GM20000 (cell line): ENCODE measurements around the gene SCUBE1.

Experiments
- DNase-seq: peaks from one replicate; pipeline ENCODE4 v3.0.0; 2012; ENCODE audit warnings: low spot score
- TF ChIP-seq, protein P1 (sequence below): IDR thresholded peaks from 2 replicates; pipeline ENCODE4 v1.5.1; 2012; ENCODE audit warnings: mild to moderate bottlenecking, control low read depth; ENCODE audit errors: extremely low read depth, missing control alignments

The SCUBE1 gene

DNA sequence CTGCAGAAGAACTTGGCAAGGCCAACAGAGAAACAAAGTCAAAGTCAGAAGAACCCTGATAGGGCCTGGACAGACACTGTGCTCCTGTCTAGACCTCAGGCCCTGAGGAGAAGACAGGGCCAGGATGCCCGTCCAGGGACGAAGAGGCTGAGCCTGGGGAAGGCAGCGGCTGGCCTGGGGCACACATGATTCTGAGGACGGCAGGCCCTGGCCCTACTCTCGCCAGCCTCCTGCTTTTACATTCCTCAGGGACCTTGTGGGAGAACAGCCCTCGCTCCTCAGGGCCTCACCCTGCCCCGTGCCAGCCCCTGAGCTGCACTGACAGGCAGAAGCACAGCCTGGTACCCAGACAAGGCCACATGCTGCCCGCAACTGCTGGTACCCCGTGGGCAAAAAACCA lies 112.6 kb downstream of the SCUBE1 start:
- TF ChIP-seq, protein P1, sequence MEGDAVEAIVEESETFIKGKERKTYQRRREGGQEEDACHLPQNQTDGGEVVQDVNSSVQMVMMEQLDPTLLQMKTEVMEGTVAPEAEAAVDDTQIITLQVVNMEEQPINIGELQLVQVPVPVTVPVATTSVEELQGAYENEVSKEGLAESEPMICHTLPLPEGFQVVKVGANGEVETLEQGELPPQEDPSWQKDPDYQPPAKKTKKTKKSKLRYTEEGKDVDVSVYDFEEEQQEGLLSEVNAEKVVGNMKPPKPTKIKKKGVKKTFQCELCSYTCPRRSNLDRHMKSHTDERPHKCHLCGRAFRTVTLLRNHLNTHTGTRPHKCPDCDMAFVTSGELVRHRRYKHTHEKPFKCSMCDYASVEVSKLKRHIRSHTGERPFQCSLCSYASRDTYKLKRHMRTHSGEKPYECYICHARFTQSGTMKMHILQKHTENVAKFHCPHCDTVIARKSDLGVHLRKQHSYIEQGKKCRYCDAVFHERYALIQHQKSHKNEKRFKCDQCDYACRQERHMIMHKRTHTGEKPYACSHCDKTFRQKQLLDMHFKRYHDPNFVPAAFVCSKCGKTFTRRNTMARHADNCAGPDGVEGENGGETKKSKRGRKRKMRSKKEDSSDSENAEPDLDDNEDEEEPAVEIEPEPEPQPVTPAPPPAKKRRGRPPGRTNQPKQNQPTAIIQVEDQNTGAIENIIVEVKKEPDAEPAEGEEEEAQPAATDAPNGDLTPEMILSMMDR = no peak
- no peak for DNase-seq

DNA sequence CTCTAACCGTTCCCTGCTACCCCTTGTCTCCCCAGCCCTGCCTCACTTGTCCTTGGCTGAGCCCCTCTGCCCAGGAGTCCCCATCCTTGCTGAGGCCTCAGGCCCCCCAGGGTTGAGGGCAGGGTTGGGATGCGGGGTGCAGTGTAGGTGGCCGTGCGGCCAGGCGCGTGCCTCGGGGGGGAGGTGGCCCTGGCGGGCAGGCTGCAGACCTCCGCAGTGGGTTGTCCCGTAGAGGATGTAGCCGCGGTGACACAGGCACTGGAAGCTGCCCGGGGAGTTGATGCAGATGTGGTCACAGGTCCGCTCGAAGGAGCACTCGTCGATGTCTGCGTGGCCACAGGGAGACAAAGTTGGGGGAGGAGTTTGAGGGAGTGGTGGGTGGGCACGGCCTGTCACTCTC lies 114.3 kb downstream of the SCUBE1 start:
- DNase-seq = no peak
- TF ChIP-seq, protein P1 = no peak

- DNase-seq = peak; percentile 44
- TF ChIP-seq, protein P1 = no peak
These were observed 114.8 kb downstream of the SCUBE1 start for GRCh38 chr22:43228330-43228729.

- DNase-seq = no peak
- TF ChIP-seq, protein P1 = no peak
These were observed 115.9 kb downstream of the SCUBE1 start for GRCh38 chr22:43227239-43227630.

DNA sequence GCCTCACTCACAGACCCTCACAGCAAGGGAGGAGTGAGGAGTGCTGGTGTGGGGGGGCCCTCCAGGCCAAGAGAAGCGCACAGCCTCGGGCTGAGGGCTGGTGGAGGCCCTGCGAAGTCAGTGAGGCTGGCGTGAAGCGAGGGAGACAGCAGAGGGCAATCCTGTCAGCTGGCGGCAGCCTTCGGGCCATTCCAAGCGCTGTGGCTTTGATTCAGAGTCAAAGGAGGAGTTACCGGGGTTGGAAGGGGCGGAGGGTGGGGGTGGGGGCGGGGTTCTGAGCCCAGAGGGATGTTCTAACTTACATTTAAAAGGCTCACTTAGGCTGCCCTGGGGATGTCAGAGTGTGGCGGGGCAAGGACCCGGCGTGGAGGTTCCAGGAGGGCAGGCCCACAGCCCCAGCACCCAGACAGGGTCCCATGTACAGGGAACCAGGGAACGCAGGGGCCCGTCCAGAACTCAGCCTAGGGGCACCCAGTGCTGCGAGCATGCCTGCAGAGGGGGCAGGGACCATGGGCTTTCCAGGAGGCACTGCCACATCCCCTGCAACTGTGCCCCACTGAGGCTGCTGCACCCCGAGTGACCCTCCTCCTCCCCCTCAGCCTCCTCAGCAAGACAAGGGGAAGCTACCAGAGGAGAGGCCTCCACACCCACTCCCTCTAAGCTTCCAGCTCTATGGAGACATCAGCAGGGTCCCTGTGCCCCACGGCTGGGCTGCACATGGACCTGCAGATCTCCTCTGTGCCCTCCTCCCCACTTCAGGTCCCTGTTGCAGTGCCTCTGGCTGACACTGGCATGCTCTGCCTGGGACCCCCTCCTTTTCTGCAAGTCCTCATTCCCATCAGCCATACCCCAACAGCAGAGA lies 116.6 kb downstream of the SCUBE1 start:
- DNase-seq = no peak
- TF ChIP-seq, protein P1 = no peak

DNA sequence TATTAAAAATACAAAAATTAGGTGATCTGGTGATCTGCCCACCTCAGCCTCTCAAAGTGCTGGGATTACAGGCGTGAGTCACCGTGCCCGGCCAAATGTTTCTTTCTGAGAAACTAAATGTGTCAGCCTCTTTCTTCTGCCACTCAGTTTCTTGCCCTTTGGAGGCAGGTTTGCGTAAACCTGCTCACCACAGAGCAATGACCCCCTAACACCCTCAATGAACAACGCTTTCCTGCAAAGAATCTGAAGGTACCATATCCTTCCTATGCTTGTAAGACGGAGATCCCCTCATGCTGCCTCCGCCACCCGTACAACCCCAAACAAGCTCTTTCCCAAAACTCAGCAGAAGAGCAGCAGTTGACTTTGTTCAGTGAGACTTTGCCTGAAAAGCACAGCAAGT lies 117.6 kb downstream of the SCUBE1 start:
- TF ChIP-seq, protein P1 = no peak

DNA sequence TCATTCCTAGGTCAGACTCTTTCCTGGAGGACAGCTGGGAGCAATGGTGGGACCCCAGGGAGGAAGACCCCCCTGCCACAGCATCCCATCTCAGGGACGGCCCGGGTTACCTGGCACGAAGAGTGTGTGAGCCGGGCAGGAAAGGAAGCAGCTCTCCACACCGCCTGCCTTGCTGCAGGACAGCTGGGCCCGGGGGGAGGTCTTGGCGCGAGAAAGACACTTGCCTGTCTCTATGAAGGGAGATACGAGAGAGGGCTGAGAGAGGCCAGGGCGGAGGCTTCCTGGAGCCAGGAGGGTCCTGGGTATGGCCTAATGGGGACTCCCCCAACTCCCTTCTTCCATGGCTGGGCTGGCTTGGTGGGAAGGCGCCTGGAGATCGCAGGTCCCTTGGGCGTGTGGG lies 120.2 kb downstream of the SCUBE1 start:
- no peak for DNase-seq
- TF ChIP-seq, protein P1 = no peak

More for the DNA sequence above, 117.6 kb downstream of the SCUBE1 start:
- no peak for DNase-seq
